Calu3 (cell line): ENCODE measurements around the gene NKX6-2. TPM values are rescaled to one million over a fixed set of nuclear protein-coding genes. Genes with fewer than 3 reads are reported as not detected.

Experiments
- BruUV-seq: library from RNA; stranded (reverse); fragments of 400-500 nt; replicated peaks from 2 replicates; lab custom pipeline; 2021; lab: Mats Ljungman, UMichigan
- CTCF ChIA-PET: fragments of 300-600 bp; sonication (Branson Sonifier 250); formaldehyde crosslinking; loops from one replicate; lab custom pipeline; 2022; ENCODE audit warnings: antibody characterized with exemption; lab: Charles Lee
- DNase-seq: peaks from one replicate; pipeline ENCODE4 v3.0.0; 2022
- H3K27ac Mint-ChIP-seq: one replicate; pipeline ENCODE4 v1.8.0; 2022; ENCODE audit warnings: mixed read lengths; ENCODE audit not compliant: unreplicated experiment
- H3K27me3 Mint-ChIP-seq: one replicate; pipeline ENCODE4 v1.8.0; 2022; ENCODE audit warnings: mixed read lengths; ENCODE audit not compliant: unreplicated experiment
- H3K36me3 Mint-ChIP-seq: one replicate; pipeline ENCODE4 v1.8.0; 2022; ENCODE audit warnings: mild to moderate bottlenecking, moderate library complexity, mixed read lengths; ENCODE audit not compliant: insufficient read depth, unreplicated experiment
- H3K4me1 Mint-ChIP-seq: one replicate; pipeline ENCODE4 v1.8.0; 2022; ENCODE audit warnings: mild to moderate bottlenecking, low read depth, mixed read lengths; ENCODE audit not compliant: unreplicated experiment
- H3K4me3 Mint-ChIP-seq: one replicate; pipeline ENCODE4 v1.8.0; 2022; ENCODE audit warnings: mild to moderate bottlenecking, low read depth, moderate library complexity, mixed read lengths; ENCODE audit not compliant: unreplicated experiment
- H3K9me3 Mint-ChIP-seq: one replicate; pipeline ENCODE4 v1.8.0; 2022; ENCODE audit warnings: low read depth, mixed read lengths; ENCODE audit not compliant: unreplicated experiment
- intact Hi-C: fragments of 100-400 bp; cut with micrococcal nuclease; formaldehyde crosslinking; loops from one replicate; pipeline ENCODE4 v1.10.0; 2022; ENCODE audit not compliant: unreplicated experiment
- total RNA-seq: library from RNA; stranded (reverse); gene quantifications from 2 replicates; pipeline ENCODE4 v1.2.3, GENCODE V29; 2022
- TF ChIP-seq, protein P1 (sequence below): fragments of 200-600 bp; IDR thresholded peaks from one replicate; pipeline ENCODE4 v1.8.0; 2022; ENCODE audit warnings: antibody characterized with exemption; ENCODE audit not compliant: unreplicated experiment

NKX6-2 gene
- total RNA-seq, 1 experiment from 2014 or later = not detected

DNA sequence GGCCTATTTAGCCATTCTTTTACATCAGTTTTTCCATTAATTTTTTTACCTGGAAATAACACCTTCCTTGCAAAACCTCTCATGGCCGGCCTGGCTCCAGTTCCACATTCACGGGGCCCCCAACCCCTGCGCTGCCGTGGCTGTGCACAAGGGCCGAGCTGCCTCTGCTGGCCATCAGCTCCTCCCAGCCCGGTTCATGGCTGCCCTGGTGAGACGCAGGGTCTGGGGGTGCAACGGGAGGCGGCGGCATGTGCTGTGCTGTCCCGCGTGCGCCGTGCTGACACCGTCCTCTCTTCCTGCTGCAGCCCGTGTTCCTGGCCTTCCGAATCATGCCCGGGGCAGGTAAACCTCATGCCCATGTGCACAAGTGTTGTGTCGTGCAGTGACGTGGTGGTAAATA lies 4.4 kb downstream of the NKX6-2 start:
- intact Hi-C loops = no loop called here
- Mint-ChIP-seq H3K4me3 (no peak overlapping the region), H3K36me3 (no peaks in the 10 kb centered on the region), H3K4me1 (no peaks in the 10 kb centered on the region), H3K27ac (no peak overlapping the region), H3K27me3 (no peaks in the 10 kb centered on the region), H3K9me3 (no peaks in the 10 kb centered on the region)
- no peak for DNase-seq
- no TSS peak for BruUV-seq
- TF ChIP-seq, protein P1, sequence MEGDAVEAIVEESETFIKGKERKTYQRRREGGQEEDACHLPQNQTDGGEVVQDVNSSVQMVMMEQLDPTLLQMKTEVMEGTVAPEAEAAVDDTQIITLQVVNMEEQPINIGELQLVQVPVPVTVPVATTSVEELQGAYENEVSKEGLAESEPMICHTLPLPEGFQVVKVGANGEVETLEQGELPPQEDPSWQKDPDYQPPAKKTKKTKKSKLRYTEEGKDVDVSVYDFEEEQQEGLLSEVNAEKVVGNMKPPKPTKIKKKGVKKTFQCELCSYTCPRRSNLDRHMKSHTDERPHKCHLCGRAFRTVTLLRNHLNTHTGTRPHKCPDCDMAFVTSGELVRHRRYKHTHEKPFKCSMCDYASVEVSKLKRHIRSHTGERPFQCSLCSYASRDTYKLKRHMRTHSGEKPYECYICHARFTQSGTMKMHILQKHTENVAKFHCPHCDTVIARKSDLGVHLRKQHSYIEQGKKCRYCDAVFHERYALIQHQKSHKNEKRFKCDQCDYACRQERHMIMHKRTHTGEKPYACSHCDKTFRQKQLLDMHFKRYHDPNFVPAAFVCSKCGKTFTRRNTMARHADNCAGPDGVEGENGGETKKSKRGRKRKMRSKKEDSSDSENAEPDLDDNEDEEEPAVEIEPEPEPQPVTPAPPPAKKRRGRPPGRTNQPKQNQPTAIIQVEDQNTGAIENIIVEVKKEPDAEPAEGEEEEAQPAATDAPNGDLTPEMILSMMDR = no peak
- CTCF ChIA-PET = no interaction called here

DNA sequence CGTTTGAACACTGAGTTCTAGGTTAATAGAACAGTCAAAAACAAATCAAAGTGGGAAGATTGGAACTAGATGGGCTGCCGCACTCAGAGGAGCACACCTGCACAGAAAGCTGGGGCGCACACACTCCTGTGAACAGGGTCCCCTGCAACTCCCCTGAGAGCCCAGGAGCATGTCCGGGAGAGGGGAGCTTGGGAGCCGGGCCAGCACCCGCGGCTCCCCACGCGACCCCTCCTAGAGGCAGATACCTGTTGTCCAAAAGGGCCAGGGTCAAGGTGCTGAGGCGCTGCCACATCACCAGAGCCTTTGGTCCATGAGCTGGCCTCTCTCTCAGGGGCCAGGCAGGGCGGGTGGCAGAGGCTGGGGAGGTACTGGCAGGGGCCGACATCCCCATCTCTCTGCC lies 5.6 kb downstream of the NKX6-2 start:
- Mint-ChIP-seq H3K27me3 (no peaks in the 10 kb centered on the region), H3K36me3 (no peaks in the 10 kb centered on the region), H3K4me1 (no peaks in the 10 kb centered on the region), H3K27ac (no peak overlapping the region), H3K4me3 (no peak overlapping the region), H3K9me3 (no peaks in the 10 kb centered on the region)
- intact Hi-C loops = no loop called here
- BruUV-seq = no TSS peak
- no peak for DNase-seq
- CTCF ChIA-PET = no interaction called here
- TF ChIP-seq, protein P1 = no peak

DNA sequence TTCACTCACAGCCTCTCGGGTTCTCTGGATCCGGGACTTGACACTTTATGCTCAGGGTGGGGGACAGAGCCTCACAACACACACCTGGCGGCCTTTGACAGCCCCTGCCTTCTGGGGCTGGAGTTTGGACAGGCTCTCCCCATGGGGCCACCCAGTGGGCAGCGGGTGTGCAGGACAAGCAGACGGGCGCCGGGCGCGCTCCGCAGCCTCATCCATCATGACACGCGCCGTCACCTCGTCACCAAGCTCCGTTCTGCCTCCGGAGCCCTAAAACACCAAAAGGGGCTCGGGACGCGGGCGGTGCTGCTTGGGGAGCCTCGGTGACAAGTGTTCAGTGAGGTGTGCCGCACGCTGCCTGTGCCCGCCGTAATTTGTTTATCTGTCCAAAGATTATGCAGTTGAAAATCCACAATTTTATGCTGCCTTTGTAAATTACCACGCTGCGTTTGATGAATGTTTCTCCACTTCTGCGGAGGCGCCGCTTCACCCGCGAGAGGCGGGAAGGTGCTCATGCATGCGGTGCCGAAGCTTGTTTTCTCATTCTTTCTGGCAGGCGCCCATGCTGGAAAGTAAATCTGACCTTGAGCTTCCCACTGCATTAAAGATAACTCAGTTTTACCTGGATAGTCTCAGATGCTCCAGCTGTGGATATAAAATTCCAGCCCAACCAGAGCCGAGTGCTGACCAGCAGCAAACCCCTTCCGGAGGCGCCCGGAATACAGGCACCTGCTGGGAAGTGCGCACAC lies 6.2 kb downstream of the NKX6-2 start:
- intact Hi-C loops = no loop called here
- no peaks in the 10 kb centered on the region for H3K36me3 Mint-ChIP-seq
- H3K4me3 Mint-ChIP-seq = no peak overlapping the region
- DNase-seq = no peak
- TF ChIP-seq, protein P1 = no peak
- no peaks in the 10 kb centered on the region for H3K4me1 Mint-ChIP-seq
- H3K9me3 Mint-ChIP-seq = no peaks in the 10 kb centered on the region
- no TSS peak for BruUV-seq
- H3K27ac Mint-ChIP-seq = no peak overlapping the region
- H3K27me3 Mint-ChIP-seq = no peaks in the 10 kb centered on the region
- CTCF ChIA-PET = no interaction called here

DNA sequence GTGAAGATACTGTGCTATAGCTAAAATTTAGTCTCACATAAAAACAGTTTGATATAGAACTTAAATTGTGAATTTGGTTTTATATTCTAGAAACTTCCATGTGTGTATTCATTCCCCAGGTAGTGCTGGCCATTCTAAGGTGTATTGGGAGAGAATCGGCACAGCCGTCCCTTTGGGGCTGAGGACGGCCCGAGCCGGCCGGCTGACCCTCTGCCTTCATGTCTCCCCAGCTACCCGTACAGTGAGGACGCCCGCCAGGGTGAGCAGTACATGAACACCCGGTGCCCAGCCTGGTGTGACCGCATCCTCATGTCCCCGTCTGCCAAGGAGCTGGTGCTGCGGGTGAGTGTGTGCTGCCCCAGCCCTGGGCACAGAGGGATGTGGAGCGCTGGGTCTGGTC lies 8.5 kb downstream of the NKX6-2 start:
- Mint-ChIP-seq H3K4me1 (no peaks in the 10 kb centered on the region), H3K4me3 (no peak overlapping the region), H3K9me3 (no peaks in the 10 kb centered on the region), H3K36me3 (no peaks in the 10 kb centered on the region), H3K27ac (no peak overlapping the region), H3K27me3 (no peaks in the 10 kb centered on the region)
- TF ChIP-seq, protein P1 = no peak
- intact Hi-C loops = no loop called here
- no peak for DNase-seq
- no TSS peak for BruUV-seq
- CTCF ChIA-PET = no interaction called here
